ENCODE measurements around the gene INSC. TPM values are rescaled to one million over a fixed set of nuclear protein-coding genes. Genes with fewer than 3 reads are reported as not detected.

Gene INSC
- total RNA-seq, 6 experiments from 2014 or later, result 0.15 to 0.44 (median 0.43) TPM; not detected in 3

GRCh38 chr11:15091625-15092024 is 23.1 kb upstream of the INSC start:
- Histone ChIP-seq H3K9me3 (no peaks in the 10 kb centered on the region), H3K36me3 (no peaks in the 10 kb centered on the region), H3K4me1 (no peaks in the 10 kb centered on the region), H3K27me3 (no peaks in the 10 kb centered on the region), H3K4me3 (no peak overlapping the region), H3K27ac (no peak overlapping the region)
- WGBS (ENCODE audit: insufficient coverage, low coverage, low lambda C conversion rate, missing lambda C conversion rate), result no CpG with 5 or more reads among the region's 1 CpG
- ATAC-seq (no peak), DNase-seq (no peak)
- intact Hi-C loops (cut with DNase I), result no loop called here
- TF ChIP-seq, protein P1, sequence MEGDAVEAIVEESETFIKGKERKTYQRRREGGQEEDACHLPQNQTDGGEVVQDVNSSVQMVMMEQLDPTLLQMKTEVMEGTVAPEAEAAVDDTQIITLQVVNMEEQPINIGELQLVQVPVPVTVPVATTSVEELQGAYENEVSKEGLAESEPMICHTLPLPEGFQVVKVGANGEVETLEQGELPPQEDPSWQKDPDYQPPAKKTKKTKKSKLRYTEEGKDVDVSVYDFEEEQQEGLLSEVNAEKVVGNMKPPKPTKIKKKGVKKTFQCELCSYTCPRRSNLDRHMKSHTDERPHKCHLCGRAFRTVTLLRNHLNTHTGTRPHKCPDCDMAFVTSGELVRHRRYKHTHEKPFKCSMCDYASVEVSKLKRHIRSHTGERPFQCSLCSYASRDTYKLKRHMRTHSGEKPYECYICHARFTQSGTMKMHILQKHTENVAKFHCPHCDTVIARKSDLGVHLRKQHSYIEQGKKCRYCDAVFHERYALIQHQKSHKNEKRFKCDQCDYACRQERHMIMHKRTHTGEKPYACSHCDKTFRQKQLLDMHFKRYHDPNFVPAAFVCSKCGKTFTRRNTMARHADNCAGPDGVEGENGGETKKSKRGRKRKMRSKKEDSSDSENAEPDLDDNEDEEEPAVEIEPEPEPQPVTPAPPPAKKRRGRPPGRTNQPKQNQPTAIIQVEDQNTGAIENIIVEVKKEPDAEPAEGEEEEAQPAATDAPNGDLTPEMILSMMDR (IDR thresholded peaks at IDR 0.05), result no peak
- no peak for TF ChIP-seq POLR2A (IDR thresholded peaks at IDR 0.05)

- Histone ChIP-seq H3K27me3 (no peaks in the 10 kb centered on the region), H3K9me3 (no peaks in the 10 kb centered on the region), H3K36me3 (no peaks in the 10 kb centered on the region), H3K4me3 (no peak overlapping the region), H3K4me1 (no peaks in the 10 kb centered on the region), H3K27ac (no peak overlapping the region)
- no peak for DNase-seq
- 54% methylated on average over 2 of the region's 2 CpGs for WGBS (ENCODE audit: insufficient coverage, low coverage, low lambda C conversion rate, missing lambda C conversion rate)
- ATAC-seq, result no peak
- intact Hi-C loops (cut with DNase I), result no loop called here
- TF ChIP-seq, protein P1 (IDR thresholded peaks at IDR 0.05), result no peak
- no peak for TF ChIP-seq POLR2A (IDR thresholded peaks at IDR 0.05)
Measured at GRCh38 chr11:15093432-15093831, 21.3 kb upstream of the INSC start.

- H3K27ac ChIP-seq, result no peak overlapping the region
- H3K27me3 ChIP-seq, result no peaks in the 10 kb centered on the region
- H3K36me3 ChIP-seq, result no peaks in the 10 kb centered on the region
- H3K4me1 ChIP-seq, result no peaks in the 10 kb centered on the region
- intact Hi-C loops (cut with DNase I), result no loop called here
- ATAC-seq, result no peak
- H3K9me3 ChIP-seq, result no peaks in the 10 kb centered on the region
- DNase-seq, result no peak
- TF ChIP-seq, protein P1 (IDR thresholded peaks at IDR 0.05), result no peak
- no peak for TF ChIP-seq POLR2A (IDR thresholded peaks at IDR 0.05)
- 86% methylated on average over 2 of the region's 2 CpGs for WGBS (ENCODE audit: insufficient coverage, low coverage, low lambda C conversion rate, missing lambda C conversion rate)
- no peak overlapping the region for H3K4me3 ChIP-seq
Measured at GRCh38 chr11:15095736-15096228, 18.9 kb upstream of the INSC start.

DNA sequence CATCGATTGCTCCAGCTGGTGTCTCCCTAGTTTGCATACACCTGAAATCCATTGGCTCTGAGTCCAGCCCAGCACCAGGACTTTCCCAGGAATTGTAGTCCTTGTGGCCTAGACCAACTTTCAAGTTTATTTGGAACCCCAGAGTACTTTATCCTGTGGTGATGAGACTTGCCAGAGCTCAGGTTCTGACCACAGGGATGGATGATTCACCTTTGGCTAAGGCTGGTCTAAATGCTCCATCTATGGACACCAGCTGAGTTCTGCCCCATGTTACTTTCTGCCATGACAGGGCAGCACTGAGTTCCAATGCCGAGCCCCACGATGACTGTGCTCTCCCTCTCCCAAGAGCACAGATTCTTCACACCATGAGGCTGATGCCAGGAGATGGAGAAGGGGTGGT is 17.3 kb upstream of the INSC start:
- no peak for ATAC-seq
- H3K27ac ChIP-seq, result no peak overlapping the region
- H3K27me3 ChIP-seq, result no peaks in the 10 kb centered on the region
- DNase-seq, result no peak
- no CpG with 5 or more reads among the region's 3 CpGs for WGBS (ENCODE audit: insufficient coverage, low coverage, low lambda C conversion rate, missing lambda C conversion rate)
- TF ChIP-seq, protein P1 (IDR thresholded peaks at IDR 0.05), result no peak
- TF ChIP-seq POLR2A (IDR thresholded peaks at IDR 0.05), result no peak
- H3K4me1 ChIP-seq, result no peaks in the 10 kb centered on the region
- H3K4me3 ChIP-seq, result no peak overlapping the region
- H3K36me3 ChIP-seq, result no peaks in the 10 kb centered on the region
- intact Hi-C loops (cut with DNase I), result no loop called here
- H3K9me3 ChIP-seq, result no peaks in the 10 kb centered on the region

DNA sequence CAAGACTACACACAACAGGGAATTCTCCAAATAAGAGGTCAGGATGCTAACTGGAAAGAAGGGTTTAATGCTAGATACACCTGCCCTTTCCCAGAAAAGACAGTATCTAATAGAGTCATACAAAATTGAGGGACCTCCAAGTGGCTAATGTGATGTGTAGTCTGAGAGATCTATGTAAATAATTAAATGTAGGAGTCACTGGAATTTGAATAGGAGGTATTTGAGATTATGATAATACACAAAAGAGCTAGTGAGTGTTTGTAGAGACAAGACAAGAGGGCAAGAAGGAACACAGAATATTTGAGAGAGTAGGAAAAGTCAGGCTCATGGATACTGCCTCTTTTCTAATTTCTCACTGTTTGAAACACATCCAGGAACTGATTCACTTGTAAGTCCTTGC is 15.5 kb upstream of the INSC start:
- Histone ChIP-seq H3K9me3 (no peaks in the 10 kb centered on the region), H3K36me3 (no peaks in the 10 kb centered on the region), H3K4me3 (no peak overlapping the region), H3K4me1 (no peaks in the 10 kb centered on the region), H3K27me3 (no peaks in the 10 kb centered on the region), H3K27ac (no peak overlapping the region)
- no peak for DNase-seq
- intact Hi-C loops (cut with DNase I), result no loop called here
- TF ChIP-seq POLR2A (IDR thresholded peaks at IDR 0.05), result no peak
- TF ChIP-seq, protein P1 (IDR thresholded peaks at IDR 0.05), result no peak
- ATAC-seq, result no peak
